ENCODE results near the gene FNBP1.

FNBP1 gene

DNA sequence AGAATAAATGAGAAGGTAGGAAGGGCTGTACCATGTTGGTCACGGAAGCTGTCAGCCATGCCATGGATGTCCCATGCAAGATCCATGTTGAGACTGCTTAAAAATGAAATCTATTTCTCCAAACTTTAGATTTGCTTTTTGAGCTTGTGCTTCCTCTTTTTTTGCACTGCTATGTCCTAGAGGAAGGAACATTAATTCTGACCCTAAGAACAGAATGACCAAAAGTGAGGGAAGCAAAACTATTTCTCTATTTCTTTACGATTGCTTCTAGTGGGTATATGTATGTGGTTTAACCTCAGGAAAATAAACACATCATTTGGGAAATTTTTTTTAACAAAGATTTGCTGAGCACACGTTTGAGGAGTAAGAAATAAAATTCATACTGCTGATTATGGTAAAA, 123.1 kb downstream of the FNBP1 start:
- H3K36me3 ChIP-seq (ENCODE audit: control insufficient read depth, low read length), result peaks cover 69% of the 10 kb centered on the region
- H3K9me2 ChIP-seq (replicated peaks; ENCODE audit: control insufficient read depth, low read length), result no peaks in the 10 kb centered on the region
- no peaks in the 10 kb centered on the region for H3K9me3 ChIP-seq (ENCODE audit: control insufficient read depth, insufficient read depth, low read length)

DNA sequence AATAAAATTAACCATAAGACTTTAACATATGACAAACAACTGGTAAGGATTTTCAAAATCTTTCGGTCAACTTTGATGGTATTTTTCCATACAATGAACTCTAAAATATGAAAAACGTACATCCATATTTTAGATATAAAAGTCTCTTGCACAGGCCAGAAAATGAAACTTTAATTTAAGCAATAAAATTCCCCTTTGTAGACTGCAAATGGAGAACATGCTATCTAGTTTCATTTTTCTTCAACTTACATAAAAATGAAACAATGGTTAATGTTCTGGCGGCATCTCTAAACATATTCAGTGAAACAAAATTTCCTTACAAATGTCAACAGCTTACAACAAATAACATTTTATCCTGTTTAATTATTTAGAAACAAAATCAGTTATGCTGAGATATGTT, 123.7 kb downstream of the FNBP1 start:
- no peaks in the 10 kb centered on the region for H3F3A ChIP-seq (ENCODE audit: control insufficient read depth, insufficient read depth)
- no peaks in the 10 kb centered on the region for H3K79me2 ChIP-seq (ENCODE audit: control insufficient read depth, low read length)
- TF ChIP-seq, protein P1, sequence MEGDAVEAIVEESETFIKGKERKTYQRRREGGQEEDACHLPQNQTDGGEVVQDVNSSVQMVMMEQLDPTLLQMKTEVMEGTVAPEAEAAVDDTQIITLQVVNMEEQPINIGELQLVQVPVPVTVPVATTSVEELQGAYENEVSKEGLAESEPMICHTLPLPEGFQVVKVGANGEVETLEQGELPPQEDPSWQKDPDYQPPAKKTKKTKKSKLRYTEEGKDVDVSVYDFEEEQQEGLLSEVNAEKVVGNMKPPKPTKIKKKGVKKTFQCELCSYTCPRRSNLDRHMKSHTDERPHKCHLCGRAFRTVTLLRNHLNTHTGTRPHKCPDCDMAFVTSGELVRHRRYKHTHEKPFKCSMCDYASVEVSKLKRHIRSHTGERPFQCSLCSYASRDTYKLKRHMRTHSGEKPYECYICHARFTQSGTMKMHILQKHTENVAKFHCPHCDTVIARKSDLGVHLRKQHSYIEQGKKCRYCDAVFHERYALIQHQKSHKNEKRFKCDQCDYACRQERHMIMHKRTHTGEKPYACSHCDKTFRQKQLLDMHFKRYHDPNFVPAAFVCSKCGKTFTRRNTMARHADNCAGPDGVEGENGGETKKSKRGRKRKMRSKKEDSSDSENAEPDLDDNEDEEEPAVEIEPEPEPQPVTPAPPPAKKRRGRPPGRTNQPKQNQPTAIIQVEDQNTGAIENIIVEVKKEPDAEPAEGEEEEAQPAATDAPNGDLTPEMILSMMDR (IDR thresholded peaks at IDR 0.05; ENCODE audit: low read depth, low read length, poor library complexity, severe bottlenecking), result no peak
- TF ChIP-seq EZH2phosphoT487 (IDR thresholded peaks at IDR 0.05; ENCODE audit: borderline replicate concordance, low read length), result no peak
- H3K27ac ChIP-seq (ENCODE audit: low read depth, low read length), result no peak overlapping the region
- no peaks in the 10 kb centered on the region for H3K9me2 ChIP-seq (replicated peaks; ENCODE audit: control insufficient read depth, low read length)
- no peak overlapping the region for H3K4me3 ChIP-seq (ENCODE audit: low read length)
- peaks cover 4% of the 10 kb centered on the region for H4K20me1 ChIP-seq (ENCODE audit: control insufficient read depth, insufficient read depth, low read depth, low read length)
- peaks cover 64% of the 10 kb centered on the region for H3K36me3 ChIP-seq (ENCODE audit: control insufficient read depth, low read length)
- no peaks in the 10 kb centered on the region for H3K27me3 ChIP-seq (ENCODE audit: control insufficient read depth, low read length)
- H3K9me3 ChIP-seq (ENCODE audit: control insufficient read depth, insufficient read depth, low read length), result no peaks in the 10 kb centered on the region
- H3K4me2 ChIP-seq (ENCODE audit: low read length), result no peak overlapping the region
- H3K4me1 ChIP-seq (ENCODE audit: control insufficient read depth, low read length), result peaks cover 4% of the 10 kb centered on the region; the same call in 1 of the 2 replicates

More for the DNA sequence above, 123.1 kb downstream of the FNBP1 start:
- no peak for TF ChIP-seq EZH2phosphoT487 (IDR thresholded peaks at IDR 0.05; ENCODE audit: borderline replicate concordance, low read length)
- TF ChIP-seq, protein P1 (IDR thresholded peaks at IDR 0.05; ENCODE audit: low read depth, low read length, poor library complexity, severe bottlenecking), result no peak
- H3K27ac ChIP-seq (ENCODE audit: low read depth, low read length), result no peak overlapping the region
- H3F3A ChIP-seq (ENCODE audit: control insufficient read depth, insufficient read depth), result no peaks in the 10 kb centered on the region
- H3K27me3 ChIP-seq (ENCODE audit: control insufficient read depth, low read length), result no peaks in the 10 kb centered on the region
- H3K4me3 ChIP-seq (ENCODE audit: low read length), result no peak overlapping the region
- no peaks in the 10 kb centered on the region for H3K79me2 ChIP-seq (ENCODE audit: control insufficient read depth, low read length)
- peaks cover 4% of the 10 kb centered on the region; the same call in 1 of the 2 replicates for H3K4me1 ChIP-seq (ENCODE audit: control insufficient read depth, low read length)
- peaks cover 4% of the 10 kb centered on the region for H4K20me1 ChIP-seq (ENCODE audit: control insufficient read depth, insufficient read depth, low read depth, low read length)
- no peak overlapping the region for H3K4me2 ChIP-seq (ENCODE audit: low read length)

DNA sequence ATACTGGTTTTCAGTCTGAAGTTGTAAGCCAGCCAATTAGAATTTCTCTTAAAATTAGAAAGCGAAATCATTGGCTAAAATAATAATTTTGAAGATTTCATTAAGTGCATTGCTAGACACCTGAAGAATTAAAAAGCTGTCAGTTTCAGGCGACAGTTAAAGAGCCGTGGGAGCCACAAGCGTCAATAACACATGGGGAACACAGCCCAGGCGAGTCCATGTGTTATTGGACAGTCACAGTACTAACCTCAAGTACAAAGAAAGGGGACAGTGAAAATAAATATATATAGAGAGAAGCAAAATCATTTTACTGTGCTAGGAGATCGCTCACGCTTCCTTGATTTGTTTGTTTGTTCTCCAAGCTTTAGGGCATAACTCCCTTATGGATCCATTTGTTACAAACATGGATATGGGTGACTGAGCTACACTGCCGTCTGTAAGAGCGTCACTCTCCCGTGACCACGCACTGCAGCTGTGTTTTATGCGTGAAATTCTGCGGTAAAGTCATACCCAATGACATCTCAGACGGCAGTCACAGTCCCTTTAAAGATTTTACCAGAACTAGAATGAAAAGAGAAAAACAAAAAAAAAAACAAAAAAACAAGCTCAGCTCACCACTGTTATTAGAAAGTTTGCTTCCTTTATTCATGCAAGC, 124.6 kb downstream of the FNBP1 start:
- Histone ChIP-seq H3K9me2 (replicated peaks; ENCODE audit: control insufficient read depth, low read length) (no peaks in the 10 kb centered on the region), H3K9me3 (ENCODE audit: control insufficient read depth, insufficient read depth, low read length) (no peaks in the 10 kb centered on the region), H3K79me2 (ENCODE audit: control insufficient read depth, low read length) (no peaks in the 10 kb centered on the region), H3K36me3 (ENCODE audit: control insufficient read depth, low read length) (peaks cover 60% of the 10 kb centered on the region), H3F3A (ENCODE audit: control insufficient read depth, insufficient read depth) (no peaks in the 10 kb centered on the region), H3K4me3 (ENCODE audit: low read length) (no peak overlapping the region), H3K27me3 (ENCODE audit: control insufficient read depth, low read length) (no peaks in the 10 kb centered on the region), H3K4me1 (ENCODE audit: control insufficient read depth, low read length) (peaks cover 4% of the 10 kb centered on the region; the same call in 1 of the 2 replicates), H3K4me2 (ENCODE audit: low read length) (no peak overlapping the region), H3K27ac (ENCODE audit: low read depth, low read length) (no peak overlapping the region), H4K20me1 (ENCODE audit: control insufficient read depth, insufficient read depth, low read depth, low read length) (peaks cover 4% of the 10 kb centered on the region)
- TF ChIP-seq, protein P1 (IDR thresholded peaks at IDR 0.05; ENCODE audit: low read depth, low read length, poor library complexity, severe bottlenecking), result no peak
- TF ChIP-seq EZH2phosphoT487 (IDR thresholded peaks at IDR 0.05; ENCODE audit: borderline replicate concordance, low read length), result no peak

All from DOHH2 (cell line).